HepG2 (cell line): ENCODE data around the gene SLC25A10. TPM values are rescaled to one million over a fixed set of nuclear protein-coding genes. Genes with fewer than 3 reads are reported as not detected.
A peak's percentile ranks its signal among the peaks of the same experiment; 100 is the strongest.

ENCODE experiments used
- ARHGAP35 ChIP-seq: sonication (generic); formaldehyde crosslinking; IDR thresholded peaks from 2 replicates; pipeline ENCODE4 v1.9.0; 2022; ENCODE audit warnings: mild to moderate bottlenecking, inconsistent platforms, moderate library complexity, missing genetic modification reagents, borderline replicate concordance
- ELF4 ChIP-seq: sonication (generic); formaldehyde crosslinking; IDR thresholded peaks from 2 replicates; pipeline ENCODE4 v1.5.0; 2020; ENCODE audit warnings: missing genetic modification reagents, mild to moderate bottlenecking, moderate library complexity, borderline replicate concordance
- IKZF1 ChIP-seq: fragments of 450-650 bp; IDR thresholded peaks from 2 replicates; pipeline ENCODE4 v1.7.1; 2016
- LCORL ChIP-seq, 2 experiments: fragments of 450-650 bp in 1 of 2; sonication (generic) in 1 of 2; formaldehyde crosslinking in 1 of 2; IDR thresholded peaks; 2 replicates each; pipeline versions ENCODE4 v1.5.0 to v1.6.1; 2017 to 2020; ENCODE audit warnings: antibody characterized with exemption in 1 of 2, missing genetic modification reagents in 1 of 2
- MAFF ChIP-seq: IDR thresholded peaks from 2 replicates; pipeline ENCODE4 v1.6.1; 2011; ENCODE audit warnings: low read depth, low read length, improper control_type of control experiment
- MNT ChIP-seq: fragments of 450-650 bp; IDR thresholded peaks from 2 replicates; pipeline ENCODE4 v1.6.1; 2016
- POLR2G ChIP-seq: fragments of 200-400 bp; formaldehyde crosslinking; IDR thresholded peaks from 2 replicates; pipeline ENCODE4 v1.6.1; 2018; ENCODE audit warnings: mild to moderate bottlenecking, low read depth, low read length, moderate library complexity
- PRMT3 ChIP-seq: sonication (generic); formaldehyde crosslinking; IDR thresholded peaks from 2 replicates; pipeline ENCODE4 v1.8.1; 2022; ENCODE audit warnings: low read depth, mild to moderate bottlenecking, moderate library complexity, missing genetic modification reagents, borderline replicate concordance
- RBM22 ChIP-seq: fragments of 200-400 bp; formaldehyde crosslinking; optimal IDR thresholded peaks from 2 replicates; pipeline ENCODE3; 2017; ENCODE audit warnings: mild to moderate bottlenecking, low read length, moderate library complexity
- RXRA ChIP-seq: sonication (generic); formaldehyde crosslinking; IDR thresholded peaks from 2 replicates; pipeline ENCODE4 v1.5.1; 2020; ENCODE audit warnings: missing genetic modification reagents
- SMAD9 ChIP-seq: sonication (generic); formaldehyde crosslinking; IDR thresholded peaks from 2 replicates; pipeline ENCODE4 v1.5.1; 2020; ENCODE audit warnings: mild to moderate bottlenecking, missing genetic modification reagents
- TARDBP ChIP-seq: sonication (generic); formaldehyde crosslinking; IDR thresholded peaks from 2 replicates; pipeline ENCODE4 v1.8.0; 2022; ENCODE audit warnings: mild to moderate bottlenecking, missing genetic modification reagents
- TP53 ChIP-seq: sonication (generic); formaldehyde crosslinking; conservative IDR thresholded peaks from 2 replicates; pipeline ENCODE4 v1.4.0; 2020; ENCODE audit warnings: missing genetic modification reagents
- YEATS2 ChIP-seq: sonication (generic); formaldehyde crosslinking; IDR thresholded peaks from 2 replicates; pipeline ENCODE4 v1.4.0; 2020; ENCODE audit warnings: missing genetic modification reagents, borderline replicate concordance
- YY1 ChIP-seq: IDR thresholded peaks from 2 replicates; pipeline ENCODE4 v1.6.1; 2011; ENCODE audit warnings: low read length, low read depth, moderate library complexity, mild to moderate bottlenecking; ENCODE audit not compliant: insufficient read depth, insufficient replicate concordance
- ZFP36L1 ChIP-seq: sonication (generic); formaldehyde crosslinking; IDR thresholded peaks from 2 replicates; pipeline ENCODE4 v1.8.0; 2022; ENCODE audit warnings: mild to moderate bottlenecking, missing genetic modification reagents, moderate library complexity
- ZFP91 ChIP-seq: sonication (generic); formaldehyde crosslinking; IDR thresholded peaks from 2 replicates; pipeline ENCODE4 v1.9.0; 2022; ENCODE audit warnings: missing genetic modification reagents, mild to moderate bottlenecking, borderline replicate concordance
- ZMYM2 ChIP-seq: sonication (generic); formaldehyde crosslinking; IDR thresholded peaks from 2 replicates; pipeline ENCODE4 v1.8.0; 2022; ENCODE audit warnings: mild to moderate bottlenecking, missing genetic modification reagents
- ZNF205 ChIP-seq: IDR thresholded peaks from 2 replicates; pipeline ENCODE4 v1.6.1; 2018; ENCODE audit warnings: missing biosample characterization, missing genetic modification reagents
- ZNF256 ChIP-seq: sonication (generic); formaldehyde crosslinking; conservative IDR thresholded peaks from 2 replicates; pipeline ENCODE4 v1.4.0; 2020; ENCODE audit warnings: missing genetic modification reagents
- ZNF260 ChIP-seq: sonication (generic); formaldehyde crosslinking; IDR thresholded peaks from 2 replicates; pipeline ENCODE4 v1.4.0; 2020; ENCODE audit warnings: missing genetic modification reagents, low read depth, mild to moderate bottlenecking, borderline replicate concordance
- ZNF382 ChIP-seq: sonication (generic); formaldehyde crosslinking; IDR thresholded peaks from 2 replicates; pipeline ENCODE4 v1.5.0; 2020; ENCODE audit warnings: missing genetic modification reagents, mild to moderate bottlenecking, borderline replicate concordance
- ZNF451 ChIP-seq: sonication (generic); formaldehyde crosslinking; IDR thresholded peaks from 2 replicates; pipeline ENCODE4 v1.5.0; 2020; ENCODE audit warnings: mild to moderate bottlenecking, missing genetic modification reagents
- ZNF558 ChIP-seq: sonication (generic); formaldehyde crosslinking; IDR thresholded peaks from 2 replicates; pipeline ENCODE4 v1.9.0; 2022; ENCODE audit warnings: mild to moderate bottlenecking, missing genetic modification reagents, borderline replicate concordance
- ZNF746 ChIP-seq: sonication (generic); formaldehyde crosslinking; IDR thresholded peaks from 2 replicates; pipeline ENCODE4 v1.8.0; 2022; ENCODE audit warnings: mild to moderate bottlenecking, missing genetic modification reagents
- ZNF879 ChIP-seq: sonication (generic); formaldehyde crosslinking; IDR thresholded peaks from 2 replicates; pipeline ENCODE4 v1.8.1; 2023; ENCODE audit warnings: missing genetic modification reagents
- ZNF891 ChIP-seq: sonication (generic); formaldehyde crosslinking; IDR thresholded peaks from 2 replicates; pipeline ENCODE4 v1.5.0; 2020; ENCODE audit warnings: mild to moderate bottlenecking, missing genetic modification reagents
- ZSCAN29 ChIP-seq: sonication (generic); formaldehyde crosslinking; conservative IDR thresholded peaks from 2 replicates; pipeline ENCODE4 v1.4.0; 2020; ENCODE audit warnings: mild to moderate bottlenecking, missing genetic modification reagents
- ZSCAN9 ChIP-seq: IDR thresholded peaks from 2 replicates; pipeline ENCODE4 v1.6.1; 2016; ENCODE audit warnings: borderline replicate concordance
- polyA plus RNA-seq, 8 experiments: library from polyadenylated mRNA; depleted of rRNA in 3 of 8; stranded (reverse) in 7 of 8; unstranded in 1 of 8; fragments of >200 nt; fragmentation: Illumina TruSeq in 4 of 8; extraction: Trizol in 4 of 8; gene quantifications; 2 replicates each; pipeline versions ENCODE4 v1.2.1 to v1.2.3, GENCODE V29; 2011 to 2016; ENCODE audit warnings: low read depth in 4 of 8, missing spikeins in 1 of 8, mixed read lengths in 1 of 8; ENCODE audit not compliant: insufficient read depth in 1 of 8
- total RNA-seq, 5 experiments: library from RNA; depleted of rRNA; stranded (reverse); fragments of >200 nt; fragmentation: Illumina TruSeq; extraction: Trizol; gene quantifications; 2 replicates each; pipeline ENCODE4 v1.2.3, GENCODE V29; 2016; ENCODE audit warnings: low read depth in 1 of 5

Gene SLC25A10
- total and polyA plus RNA-seq, 2 of the 13 experiments (the other 11 are each of a cell fraction or from before 2014, with no cell fraction given) = 46.5 to 140 TPM

- TF ChIP-seq ZFP91 = peak; percentile 76
- TF ChIP-seq ZNF891 = 0 out of 2 replicates have a peak, but pooled peaks have one; percentile 5
- TF ChIP-seq ZSCAN29 (CRISPR knock-in tag) = no peak
- no peak for TF ChIP-seq YY1
- TF ChIP-seq ZNF205 (CRISPR knock-in tag) = 0 out of 2 replicates have a peak, but pooled peaks have one; percentile 25
- TF ChIP-seq MNT = no peak
- no peak for TF ChIP-seq ZNF746 (CRISPR knock-in tag)
- TF ChIP-seq SMAD9 (CRISPR knock-in tag) = 0 out of 2 replicates have a peak, but pooled peaks have one; percentile 26
- 0 out of 2 replicates have a peak, but pooled peaks have one; percentile 21 for TF ChIP-seq ZSCAN9 (CRISPR knock-in tag)
- no peak for TF ChIP-seq ZNF260 (CRISPR knock-in tag)
- no peak for TF ChIP-seq PRMT3
- no peak for TF ChIP-seq TP53
- TF ChIP-seq ARHGAP35 (CRISPR knock-in tag) = peak; percentile 31; the same call in 1 of the 2 replicates
- TF ChIP-seq LCORL (IDR thresholded peaks at IDR 0.05) = no peak
- no peak for TF ChIP-seq LCORL (CRISPR knock-in tag; IDR thresholded peaks at IDR 0.05)
- TF ChIP-seq IKZF1 = no peak
- no peak for TF ChIP-seq ZMYM2 (CRISPR knock-in tag)
- no peak for TF ChIP-seq ZFP36L1 (CRISPR knock-in tag)
- no peak for TF ChIP-seq ZNF451
- no peak for TF ChIP-seq ZNF256 (CRISPR knock-in tag)
- no peak for TF ChIP-seq TARDBP (CRISPR knock-in tag)
- no peak for TF ChIP-seq ELF4 (CRISPR knock-in tag)
- TF ChIP-seq MAFF = no peak
- no peak for TF ChIP-seq ZNF558 (CRISPR knock-in tag)
- peak; percentile 83 for TF ChIP-seq RBM22
- no peak for TF ChIP-seq ZNF382 (CRISPR knock-in tag)
- peak; percentile 65 for TF ChIP-seq POLR2G
- no peak for TF ChIP-seq ZNF879
- 0 out of 2 replicates have a peak, but pooled peaks have one; percentile 27 for TF ChIP-seq RXRA (CRISPR knock-in tag)
- TF ChIP-seq YEATS2 (CRISPR knock-in tag) = no peak
Measured at GRCh38 chr17:81710514-81711308, 1.4 kb upstream of the SLC25A10 start (continued).
